HG03095 (cell line): ENCODE results near the gene FCHSD2.
"Not testable (repeated sequence)": the region's sequence is repeated elsewhere in the genome, so short reads cannot be mapped to it uniquely, and the experiment has no call there.

Experiments used
- ATAC-seq: cut with Tn5 transposase; IDR thresholded peaks from one replicate; pipeline ENCODE4 v1.9.1; 2021; ENCODE audit warnings: moderate library complexity; ENCODE audit not compliant: unreplicated experiment

Gene FCHSD2

DNA sequence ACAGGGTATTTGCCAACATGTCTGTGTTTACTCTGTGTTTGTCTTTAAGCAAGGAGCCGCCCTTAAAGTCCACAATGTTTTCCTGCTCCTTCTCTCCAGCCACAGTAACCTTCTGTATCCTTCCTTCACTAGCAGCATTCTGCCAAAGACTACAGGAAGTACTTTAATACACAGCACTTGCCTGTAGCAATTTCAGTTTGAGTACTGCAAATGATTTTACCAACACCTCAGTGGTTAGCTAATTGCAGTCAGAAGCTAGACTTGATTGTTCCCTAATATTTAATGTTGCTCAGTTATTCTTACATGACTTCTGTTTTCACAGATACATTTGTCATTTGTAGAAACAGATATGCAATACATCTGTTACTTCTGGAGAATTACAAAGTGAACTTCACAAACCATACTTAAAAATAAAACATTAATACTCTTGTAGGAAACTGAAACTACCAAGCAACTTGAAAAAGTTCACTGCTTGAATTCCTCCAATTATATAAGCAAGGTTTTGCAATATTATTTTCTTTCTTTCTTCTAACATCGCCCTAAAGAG is 69.1 kb downstream of the FCHSD2 start:
- ATAC-seq, result peak; percentile 66

DNA sequence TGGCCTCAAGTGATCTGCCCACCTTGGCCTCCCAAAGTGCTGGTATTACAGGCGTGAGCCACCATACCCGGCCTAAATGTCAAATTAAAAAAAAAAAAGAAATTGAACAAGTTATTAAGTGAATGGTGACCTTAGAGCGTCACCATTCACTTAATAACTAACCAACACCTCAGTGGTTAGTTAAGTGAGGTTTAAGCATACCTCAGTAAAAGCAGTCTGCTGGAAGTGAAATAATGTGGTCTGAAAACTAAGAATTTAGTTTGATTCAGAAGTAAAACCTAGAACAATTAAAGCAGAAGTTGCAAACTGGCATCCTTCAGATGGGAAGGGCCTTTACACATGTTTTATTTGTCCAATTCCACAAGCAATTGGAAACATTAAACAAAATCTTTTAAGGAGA is 71.5 kb downstream of the FCHSD2 start:
- no peak for ATAC-seq

DNA sequence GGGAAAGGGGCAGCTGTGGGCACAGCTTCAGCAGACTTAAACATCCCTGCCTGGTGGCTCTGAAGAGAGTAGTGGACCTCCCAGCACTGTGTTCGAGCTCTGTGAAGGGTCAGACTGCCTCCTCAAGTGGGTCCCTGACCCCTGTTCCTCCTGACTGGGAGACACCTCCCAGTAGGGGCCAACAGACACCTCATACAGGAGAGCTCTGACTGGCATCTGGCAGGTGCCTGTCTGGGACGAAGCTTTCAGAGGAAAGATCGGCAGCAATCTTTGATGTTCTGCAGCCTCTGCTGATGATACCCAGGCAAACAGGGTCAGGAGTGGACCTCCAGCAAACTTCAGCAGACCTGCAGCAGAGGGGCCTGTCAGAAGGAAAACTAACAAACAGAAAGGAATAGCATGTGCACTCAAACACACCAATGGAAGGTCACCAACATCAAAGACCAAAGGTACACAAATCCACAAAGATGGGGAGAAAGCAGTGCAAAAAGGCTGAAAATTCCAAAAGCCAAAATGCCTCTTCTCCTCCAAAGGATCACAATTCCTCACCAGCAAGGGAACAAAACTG is 80.2 kb downstream of the FCHSD2 start:
- ATAC-seq, result not testable (repeated sequence)

DNA sequence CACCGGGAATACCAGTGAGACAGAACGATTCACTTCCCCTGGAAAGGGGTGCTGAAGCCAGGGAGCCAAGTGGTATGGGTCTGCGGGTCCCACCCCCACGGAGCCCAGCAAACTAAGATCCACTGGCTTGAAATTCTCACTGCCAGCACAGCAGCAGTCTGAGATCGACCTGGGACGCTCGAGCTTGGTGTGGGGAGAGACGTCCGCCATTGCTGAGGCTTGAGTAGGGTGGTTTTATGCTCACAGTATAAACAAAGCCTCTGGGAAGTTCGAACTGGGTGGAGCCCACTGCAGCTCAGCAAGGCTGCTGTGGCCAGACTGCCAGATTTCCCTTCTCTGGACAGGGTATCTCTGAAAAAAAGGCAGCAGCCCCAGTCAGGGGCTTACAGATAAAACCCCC is 80.7 kb downstream of the FCHSD2 start:
- ATAC-seq, result not testable (repeated sequence)

DNA sequence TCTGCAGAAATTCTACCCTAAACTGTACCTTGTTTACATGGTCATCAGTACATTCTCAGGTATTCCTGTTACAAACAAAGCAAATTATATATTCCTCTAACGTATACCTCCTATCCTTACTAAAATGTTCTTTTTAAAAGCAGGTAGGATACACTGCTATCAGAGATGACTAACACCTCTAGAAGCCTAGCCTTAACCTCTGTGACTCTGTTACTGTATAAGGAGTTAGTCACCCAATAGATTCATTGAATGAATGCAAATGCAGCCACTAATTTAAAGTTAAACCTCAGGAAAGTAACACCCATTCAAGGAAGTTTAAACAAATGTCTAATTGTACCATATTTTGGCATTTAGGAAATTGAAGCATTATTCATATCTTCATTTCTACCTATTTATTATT is 82.2 kb downstream of the FCHSD2 start:
- no peak for ATAC-seq

DNA sequence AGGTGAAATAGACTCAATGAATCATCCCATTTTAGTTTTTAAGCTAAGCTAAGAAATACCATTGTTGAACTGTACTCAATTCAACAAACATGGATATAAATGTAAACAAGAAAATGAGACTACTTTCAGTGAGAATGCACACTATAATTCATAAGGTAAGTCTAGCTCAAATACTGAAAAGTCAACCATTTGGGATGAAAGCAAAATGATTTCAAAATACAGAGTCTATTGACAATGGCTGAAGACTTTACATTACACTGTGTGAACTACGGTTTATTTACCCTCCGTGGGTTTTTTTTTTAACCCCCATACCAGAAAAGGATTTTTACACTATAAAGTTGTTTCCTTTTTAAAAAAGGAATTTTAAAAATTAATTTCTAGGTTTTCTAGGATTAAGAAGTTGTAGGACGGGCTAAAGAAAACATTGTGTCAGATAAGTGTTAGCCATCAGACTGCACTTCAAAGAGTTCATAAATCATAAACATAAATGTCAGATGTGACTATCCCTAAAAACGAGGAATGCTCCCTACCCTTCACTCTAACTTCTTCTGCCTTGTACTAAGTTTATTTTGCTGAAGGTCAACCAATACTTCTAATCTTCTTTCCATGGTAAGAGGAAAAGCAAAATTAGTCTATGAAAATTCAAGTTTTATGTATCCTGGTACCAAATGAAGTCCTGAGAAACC is 83.0 kb downstream of the FCHSD2 start:
- no peak for ATAC-seq

DNA sequence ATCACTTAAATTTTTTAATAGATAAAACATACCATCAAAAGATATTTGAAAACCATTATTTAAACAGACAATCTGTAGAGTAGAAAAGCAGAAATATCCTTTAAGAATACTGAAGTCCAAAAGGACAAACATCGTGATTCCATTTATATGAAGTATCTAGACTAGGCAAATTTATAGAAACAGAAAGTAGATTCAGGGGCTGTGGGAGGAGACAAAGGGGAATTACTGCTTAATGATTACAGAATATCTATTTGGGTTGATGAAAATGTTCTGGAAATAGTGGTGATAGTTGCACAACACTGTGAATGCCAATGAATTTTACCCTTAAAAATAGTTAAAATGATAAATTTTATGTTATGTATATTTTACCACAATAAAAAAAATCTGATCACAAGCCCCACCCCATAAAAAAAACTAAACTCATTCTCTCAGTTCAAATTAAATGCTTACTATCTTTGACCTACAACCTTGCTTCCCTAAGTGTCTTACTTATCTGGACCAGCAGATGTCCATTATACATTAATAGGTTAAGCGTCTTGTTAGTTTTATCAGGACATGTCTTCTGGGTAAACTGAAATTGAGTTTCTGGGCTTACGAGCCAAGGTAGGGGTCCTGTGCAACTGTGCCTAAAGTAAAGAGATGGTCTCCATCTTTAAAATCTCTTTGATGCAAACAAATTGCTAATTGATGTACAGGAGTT is 86.3 kb downstream of the FCHSD2 start:
- no peak for ATAC-seq

DNA sequence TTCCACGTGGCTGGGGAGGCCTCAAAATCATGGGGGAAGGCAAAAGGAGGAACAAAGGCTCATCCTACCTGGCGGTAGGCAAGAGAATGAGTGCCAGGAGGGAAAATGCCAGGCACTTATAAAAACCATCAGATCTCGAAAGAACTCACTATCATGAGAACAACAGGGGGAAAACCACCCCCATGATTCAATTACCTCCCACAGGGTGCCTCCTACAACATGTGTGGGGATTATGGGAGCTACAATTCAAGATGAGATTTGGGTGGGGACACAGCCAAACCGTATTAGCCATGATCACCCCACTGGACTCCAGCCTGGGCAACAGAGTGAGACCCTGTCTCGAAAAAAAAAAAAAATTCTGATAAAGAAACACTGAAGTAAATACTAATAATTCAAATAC is 87.1 kb downstream of the FCHSD2 start:
- ATAC-seq, result no peak

DNA sequence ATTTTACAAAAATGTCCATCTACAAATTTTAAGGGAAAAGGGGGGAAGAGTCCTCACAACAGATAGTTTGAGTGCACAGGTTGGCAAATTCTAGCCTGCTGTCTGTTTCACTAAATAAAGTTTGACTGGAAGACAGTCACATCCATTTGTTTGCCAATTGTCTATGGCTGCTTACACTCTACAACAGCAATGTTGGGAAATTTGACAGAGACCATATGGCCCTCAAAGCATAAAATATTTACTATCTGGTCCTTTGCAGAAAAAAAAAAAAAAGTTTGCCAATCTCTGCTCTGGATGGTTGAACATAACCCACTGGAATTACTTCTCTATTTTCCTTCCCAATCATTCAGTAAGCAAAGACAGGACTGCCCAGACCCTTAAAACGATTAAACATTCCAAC is 88.2 kb downstream of the FCHSD2 start:
- no peak for ATAC-seq

DNA sequence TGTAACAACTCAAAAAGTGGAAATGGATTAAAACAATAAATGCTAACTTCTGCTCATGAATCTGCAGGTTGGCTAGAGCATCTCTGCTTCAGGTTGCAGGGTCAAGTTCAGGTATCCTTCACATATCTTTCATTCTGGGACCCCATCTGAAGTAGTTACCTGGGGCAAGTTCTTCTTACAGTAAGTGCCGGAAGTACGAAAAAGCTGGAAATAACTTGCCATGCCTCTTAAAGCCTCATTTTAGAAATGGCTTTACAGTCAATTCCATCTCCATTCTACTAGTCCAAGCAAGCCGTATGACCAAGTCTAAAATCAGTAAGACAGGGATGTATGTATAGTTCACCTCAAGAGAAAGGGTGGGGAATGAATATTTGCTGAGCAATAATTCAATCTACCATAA is 93.7 kb downstream of the FCHSD2 start:
- ATAC-seq, result no peak

DNA sequence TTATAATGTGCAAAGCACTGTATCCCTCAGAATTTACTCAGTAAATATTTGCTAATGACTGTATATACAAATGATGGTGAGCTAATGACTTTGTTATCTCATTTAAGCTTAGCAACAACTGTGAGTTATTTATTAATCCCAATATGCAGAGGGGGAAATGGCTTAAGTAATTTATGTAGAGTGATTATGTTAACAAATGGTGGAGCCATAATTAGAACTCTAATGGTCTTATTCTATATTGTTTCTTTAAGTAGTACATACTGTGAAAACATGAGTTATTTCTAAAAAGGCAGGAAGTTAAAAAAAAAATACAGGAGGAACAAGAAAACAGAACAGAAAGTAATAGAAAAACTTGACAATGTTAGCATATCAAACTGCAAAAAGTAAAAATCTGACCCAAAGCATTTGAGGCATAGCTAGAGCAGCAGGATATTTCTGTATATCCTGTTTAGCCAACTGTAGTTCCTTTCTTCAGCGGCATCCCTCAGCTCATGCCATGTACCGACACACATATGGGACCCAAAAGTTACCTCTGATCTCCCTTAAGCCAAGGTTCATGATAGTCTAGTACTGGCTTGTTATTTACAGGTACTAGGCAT is 94.2 kb downstream of the FCHSD2 start:
- peak; percentile 56 for ATAC-seq

DNA sequence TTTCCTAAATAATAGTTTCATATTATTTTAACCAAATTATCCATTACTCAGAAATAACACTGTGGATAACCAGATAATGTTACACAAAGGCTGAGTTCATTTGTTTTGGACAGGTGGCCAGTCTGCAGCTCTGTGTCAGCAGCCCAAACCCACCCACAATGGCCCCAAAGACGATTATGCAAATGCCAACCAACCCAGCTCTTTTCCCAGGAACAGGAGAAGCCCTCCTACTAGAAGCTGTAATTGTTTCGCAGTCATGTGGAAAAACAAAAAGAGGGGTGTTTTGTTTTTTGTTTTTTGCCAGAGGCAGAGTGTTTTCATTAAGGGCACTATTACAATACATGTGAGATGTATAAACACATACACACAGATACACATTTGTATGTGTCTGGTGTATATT is 102.1 kb downstream of the FCHSD2 start:
- no peak for ATAC-seq

DNA sequence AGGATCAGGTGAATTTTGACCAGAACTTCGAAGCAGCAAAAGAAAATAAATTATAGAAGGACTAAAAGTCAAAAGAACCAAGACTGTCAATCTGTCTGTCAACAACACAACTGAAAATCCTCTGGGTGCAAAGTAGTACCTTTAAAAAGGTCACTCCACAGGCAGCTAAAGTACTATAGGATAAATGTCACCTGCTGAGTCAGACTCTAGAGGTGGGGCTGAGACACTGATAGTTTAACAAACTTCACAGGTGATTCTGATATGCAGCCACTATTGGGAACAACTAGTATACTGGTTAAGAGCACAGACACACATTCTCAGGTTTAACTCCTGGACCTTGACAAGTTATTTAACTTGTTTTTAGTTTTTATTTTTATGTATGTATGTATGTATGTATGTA is 107.3 kb downstream of the FCHSD2 start:
- ATAC-seq, result no peak

DNA sequence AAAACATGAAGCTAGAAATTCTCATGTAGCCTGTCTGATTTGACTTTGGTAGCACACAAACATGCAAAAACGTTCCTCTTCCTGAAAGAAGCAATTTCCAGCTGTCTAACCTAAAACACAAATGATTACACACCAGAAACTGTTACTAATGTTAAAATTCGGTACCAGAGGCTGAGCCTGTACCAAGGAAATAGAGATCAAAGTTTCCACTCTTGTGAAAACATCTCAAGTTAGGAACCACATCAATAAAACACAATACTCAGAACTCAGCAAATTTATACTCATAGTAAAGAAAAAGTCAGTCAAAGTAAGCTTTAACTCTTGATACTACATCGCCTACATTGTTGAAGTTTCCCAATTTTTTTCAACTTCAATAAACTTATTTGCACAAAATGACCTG is 107.8 kb downstream of the FCHSD2 start:
- no peak for ATAC-seq

DNA sequence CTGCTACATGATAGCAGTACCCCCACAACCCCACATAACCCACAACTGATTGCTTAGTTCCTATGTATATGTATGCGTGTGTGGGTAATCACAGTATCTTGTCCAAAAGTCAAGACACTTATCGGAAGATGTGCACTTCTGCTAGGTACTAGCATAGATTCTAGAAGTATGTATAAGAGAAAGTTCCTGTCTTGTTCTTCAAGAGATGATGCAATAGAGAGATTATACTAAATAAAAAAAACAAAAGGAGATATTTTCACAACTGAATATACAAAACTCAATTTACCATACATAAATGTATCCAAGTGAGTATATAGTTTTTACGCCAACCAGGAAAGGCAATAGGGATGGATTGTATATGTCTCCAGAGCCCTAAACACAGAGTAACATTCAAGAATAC is 112.0 kb downstream of the FCHSD2 start:
- no peak for ATAC-seq

DNA sequence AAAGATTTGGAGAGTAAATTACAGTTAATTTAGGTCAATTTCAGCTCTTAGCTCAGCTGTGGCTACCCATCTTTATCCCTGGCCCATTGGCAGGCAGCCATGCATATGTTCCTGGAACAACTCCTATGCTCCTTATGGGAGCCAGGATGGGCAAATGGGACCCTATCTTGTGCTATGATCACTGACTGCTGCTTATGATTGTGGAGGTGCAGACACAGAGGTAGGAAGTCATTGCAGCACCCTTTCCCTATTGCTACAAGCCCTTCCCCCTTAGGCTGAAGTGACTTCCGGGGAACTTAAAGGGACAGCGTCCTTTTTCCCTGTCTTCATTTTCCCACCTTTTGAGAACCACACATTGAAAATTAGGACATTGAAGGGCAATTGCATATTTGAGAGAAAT is 112.7 kb downstream of the FCHSD2 start:
- no peak for ATAC-seq

DNA sequence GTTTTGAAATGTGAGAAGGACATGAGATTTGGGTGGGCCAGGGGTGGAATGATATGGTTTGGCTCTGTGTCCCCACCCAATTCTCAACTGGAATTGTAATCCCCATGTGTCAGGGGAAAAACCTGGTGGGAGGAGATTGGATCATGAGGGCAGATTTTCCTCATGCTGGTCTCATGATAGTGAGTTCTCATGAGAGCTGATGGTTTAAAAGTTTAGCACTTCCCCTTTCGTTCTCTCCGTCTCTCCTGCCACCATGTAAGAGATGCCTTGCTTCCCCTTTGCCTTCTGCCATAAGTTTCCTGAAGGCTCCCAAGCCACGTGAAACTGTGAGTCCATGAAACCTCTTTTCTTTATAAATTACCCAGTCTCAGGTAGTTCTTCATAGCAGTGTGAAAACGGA is 113.5 kb downstream of the FCHSD2 start:
- ATAC-seq, result no peak

DNA sequence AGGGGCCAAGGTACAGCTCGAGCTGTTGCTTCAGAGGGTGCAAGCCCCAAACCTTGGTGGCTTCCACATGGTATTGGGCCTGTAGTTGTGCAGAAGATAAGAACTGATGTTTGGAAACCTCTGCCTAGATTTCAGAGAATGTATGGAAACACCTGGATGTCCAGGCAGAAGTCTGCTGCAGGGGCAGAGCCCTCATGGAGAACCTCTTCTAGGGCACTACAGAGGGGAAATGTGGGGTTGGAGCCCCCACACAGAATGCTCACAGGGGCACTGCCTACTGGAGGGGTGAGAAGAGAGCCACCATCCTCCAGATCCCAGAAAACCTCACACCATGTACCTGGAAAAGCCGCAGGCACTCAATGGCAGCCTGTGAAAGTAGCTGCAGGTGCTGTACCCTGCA is 114.3 kb downstream of the FCHSD2 start:
- ATAC-seq, result not testable (repeated sequence)

DNA sequence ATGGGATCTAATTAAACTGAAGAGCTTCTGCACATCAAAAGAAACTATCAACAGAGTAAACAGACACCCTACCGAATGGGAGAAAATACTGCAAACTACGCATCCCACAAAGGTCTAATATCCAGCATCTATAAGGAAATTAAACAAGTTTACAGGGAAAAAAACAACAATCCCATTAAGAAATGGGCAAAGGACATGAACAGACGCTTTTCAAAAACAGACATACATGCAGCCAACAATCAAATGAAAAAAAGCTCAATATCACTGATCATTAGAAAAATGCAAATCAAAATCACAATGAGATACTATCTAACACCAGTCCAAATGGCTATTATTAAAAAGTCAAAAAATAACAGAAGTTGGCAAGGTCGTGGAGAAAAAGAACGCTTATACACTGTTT is 117.5 kb downstream of the FCHSD2 start:
- no peak for ATAC-seq

DNA sequence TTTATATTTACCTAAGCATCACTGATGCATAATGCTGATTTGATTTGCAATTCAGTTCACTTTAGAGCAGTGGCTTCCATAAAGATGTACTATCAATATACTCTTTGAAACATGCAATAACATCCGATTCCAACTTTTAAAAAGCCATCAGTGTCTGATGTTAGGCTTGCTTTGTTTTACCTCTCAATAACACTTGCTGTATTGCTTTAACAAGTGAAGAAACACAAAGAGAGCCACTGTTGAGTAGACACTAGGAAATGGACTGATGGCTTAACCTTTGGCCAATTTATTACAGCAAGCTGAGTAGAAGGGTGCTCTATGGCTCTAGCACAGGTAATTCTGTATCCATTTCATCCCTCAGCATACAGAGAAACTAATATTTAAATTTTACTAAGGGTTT is 122.1 kb downstream of the FCHSD2 start:
- no peak for ATAC-seq

DNA sequence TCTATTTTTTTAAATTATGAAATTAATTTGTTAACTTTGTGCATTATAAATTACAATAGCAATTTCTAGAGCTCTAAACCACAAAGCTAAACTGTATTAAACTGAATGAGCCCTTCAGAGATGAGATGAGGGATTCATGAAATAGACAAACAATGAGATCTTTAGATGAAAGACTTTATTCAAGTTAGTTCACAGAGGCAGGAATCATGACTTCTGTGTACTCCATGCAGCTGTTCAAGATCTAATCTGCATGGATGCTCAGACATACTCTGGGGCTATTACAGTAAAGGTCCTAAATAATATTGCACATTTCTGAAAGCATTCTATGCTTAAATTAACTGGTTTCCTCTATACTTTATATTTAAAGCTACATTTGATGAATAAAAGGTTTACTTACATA is 122.7 kb downstream of the FCHSD2 start:
- no peak for ATAC-seq

DNA sequence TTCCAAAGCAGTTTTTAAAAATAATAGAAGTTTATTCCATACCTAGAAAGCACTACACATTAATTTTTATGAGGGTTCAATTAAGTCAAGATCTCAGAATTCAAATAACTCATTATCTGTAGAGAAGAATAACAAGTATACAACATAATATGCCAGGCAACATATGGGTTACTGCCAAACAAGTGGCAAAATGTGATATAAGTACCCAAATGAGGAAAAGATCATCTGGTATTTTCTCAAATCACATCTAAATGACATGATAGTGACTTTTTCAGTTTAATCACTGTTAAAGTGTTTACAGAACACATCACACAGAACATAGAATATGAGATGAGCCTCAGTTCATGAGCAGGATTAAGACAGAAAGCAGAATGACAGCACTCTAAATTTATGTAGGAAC is 123.3 kb downstream of the FCHSD2 start:
- no peak for ATAC-seq
